GM18511 (cell line): ENCODE measurements around the gene CCDC181.
"Not testable (repeated sequence)": the region's sequence is repeated elsewhere in the genome, so short reads cannot be mapped to it uniquely, and the experiment has no call there.

Experiments
- ATAC-seq: cut with Tn5 transposase; IDR thresholded peaks from one replicate; pipeline ENCODE4 v1.9.1; 2021; ENCODE audit warnings: mild to moderate bottlenecking, moderate library complexity; ENCODE audit not compliant: unreplicated experiment

The CCDC181 gene

DNA sequence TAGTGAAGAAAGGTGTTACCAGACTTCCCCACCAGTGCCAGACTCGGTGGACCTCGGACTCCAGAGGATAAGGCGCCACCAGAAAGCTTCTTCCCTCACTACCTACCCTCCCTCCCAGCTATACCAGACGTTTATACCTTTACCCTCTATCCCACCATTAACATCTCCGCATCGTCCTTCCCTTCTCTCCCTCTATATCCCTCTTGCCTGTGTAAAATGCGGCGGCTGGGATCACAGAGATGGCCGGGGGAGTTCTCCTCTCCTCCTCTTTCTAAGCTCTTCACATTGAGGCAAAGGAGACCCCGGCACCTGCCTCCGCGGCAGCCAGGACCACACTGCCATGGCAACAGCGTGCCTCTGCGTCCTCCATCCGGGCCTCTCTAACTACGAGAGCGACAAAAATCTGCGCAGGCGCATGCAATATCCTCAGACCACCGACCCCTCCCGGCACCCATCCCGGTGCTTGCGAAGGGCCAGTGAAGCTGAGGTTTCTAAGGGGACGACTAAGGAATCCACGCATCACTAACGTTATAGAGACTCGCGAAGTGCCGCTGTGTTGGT, at the start of gene CCDC181:
TSS of gene CCDC181 (minus strand) at position 394 of the 561 bp plus-strand sequence. CDS start 2,547 bp downstream, outside the sequence.
- peak; percentile 98 for ATAC-seq

GRCh38 chr1:169475806-169476387, 48.6 kb upstream of the CCDC181 start:
- ATAC-seq, result no peak

- ATAC-seq, result no peak
Observed at GRCh38 chr1:169474302-169474995, 47.2 kb upstream of the CCDC181 start.

- ATAC-seq, result no peak
Observed at GRCh38 chr1:169473347-169473746, 46.1 kb upstream of the CCDC181 start.

- ATAC-seq, result no peak
Observed at GRCh38 chr1:169472738-169473137, 45.5 kb upstream of the CCDC181 start.

GRCh38 chr1:169468982-169469381, 41.7 kb upstream of the CCDC181 start:
- ATAC-seq, result no peak

- no peak for ATAC-seq
Observed at GRCh38 chr1:169466259-169467230, 39.3 kb upstream of the CCDC181 start.

- no peak for ATAC-seq
Observed at GRCh38 chr1:169465281-169465680, 38.0 kb upstream of the CCDC181 start.

- no peak for ATAC-seq
Observed at GRCh38 chr1:169462385-169462784, 35.1 kb upstream of the CCDC181 start.

- no peak for ATAC-seq
Observed at GRCh38 chr1:169461390-169462000, 34.2 kb upstream of the CCDC181 start.

GRCh38 chr1:169460191-169460833, 33.0 kb upstream of the CCDC181 start:
- no peak for ATAC-seq

DNA sequence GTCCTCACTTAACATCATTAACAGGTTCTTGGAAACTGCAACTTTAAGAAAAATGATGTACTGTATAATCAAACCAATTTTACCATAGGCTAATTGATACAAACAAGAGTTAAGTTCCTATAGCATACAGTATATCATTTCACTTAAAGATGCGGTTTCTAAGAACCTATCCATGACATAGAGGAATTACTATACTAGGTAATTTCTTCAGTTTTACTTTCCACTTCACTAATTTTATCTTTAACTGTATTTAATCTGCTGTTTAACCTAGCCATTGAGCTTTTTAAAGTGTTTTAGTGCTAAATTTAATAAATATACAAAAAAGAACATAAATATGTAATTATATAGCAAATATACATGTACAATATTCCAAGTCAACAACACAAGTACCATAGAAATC, 30.2 kb upstream of the CCDC181 start:
- no peak for ATAC-seq

- ATAC-seq, result no peak
Observed at GRCh38 chr1:169456029-169456428, 28.8 kb upstream of the CCDC181 start.

- no peak for ATAC-seq
Observed at GRCh38 chr1:169452921-169453320, 25.6 kb upstream of the CCDC181 start.

DNA sequence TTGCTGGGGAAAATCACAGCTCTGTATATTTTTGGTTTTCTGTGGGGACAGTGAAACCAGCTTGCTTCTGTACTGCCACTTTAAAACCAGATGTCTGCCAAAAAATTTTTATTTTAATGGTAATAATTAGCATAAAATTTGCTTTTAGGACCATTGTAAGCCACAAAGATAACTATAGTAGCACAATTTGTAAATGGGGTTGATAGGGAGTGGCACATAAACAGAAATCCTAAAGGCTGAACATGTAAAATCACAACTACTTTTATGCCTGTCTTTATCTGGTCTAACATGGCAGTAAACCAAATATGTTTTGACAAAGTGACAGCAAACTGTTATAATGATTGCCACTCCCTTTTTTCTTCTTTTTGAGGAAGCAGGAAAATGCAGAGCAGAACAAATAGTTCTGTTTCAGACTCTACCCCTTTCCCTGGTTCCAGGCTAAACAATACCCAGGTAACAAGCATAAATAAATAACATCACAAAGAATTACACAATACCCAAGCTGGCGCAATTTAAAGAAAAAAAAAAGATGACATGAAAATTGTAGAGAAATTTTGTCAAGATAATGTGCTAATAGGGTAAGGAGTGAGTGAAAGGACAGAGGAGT, 24.0 kb upstream of the CCDC181 start:
- no peak for ATAC-seq

DNA sequence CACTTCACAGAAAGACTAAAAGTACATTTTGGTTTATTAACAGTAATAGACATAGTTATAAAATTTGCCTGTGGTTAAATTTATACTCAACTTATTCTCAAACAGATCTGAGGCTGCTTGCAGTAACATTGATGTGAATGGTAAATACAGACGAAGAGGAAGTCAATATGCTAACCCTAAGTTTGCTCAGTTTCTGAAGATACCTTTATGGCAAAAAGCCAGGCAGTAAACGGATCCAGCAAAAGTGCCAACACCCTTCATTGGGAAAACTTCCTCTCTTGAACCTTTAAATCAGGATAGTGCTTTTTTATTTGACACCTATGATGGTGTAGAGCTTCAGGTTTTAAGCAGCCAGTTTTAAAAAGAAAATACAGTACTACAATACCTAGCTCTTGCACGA, 16.6 kb upstream of the CCDC181 start:
- no peak for ATAC-seq

DNA sequence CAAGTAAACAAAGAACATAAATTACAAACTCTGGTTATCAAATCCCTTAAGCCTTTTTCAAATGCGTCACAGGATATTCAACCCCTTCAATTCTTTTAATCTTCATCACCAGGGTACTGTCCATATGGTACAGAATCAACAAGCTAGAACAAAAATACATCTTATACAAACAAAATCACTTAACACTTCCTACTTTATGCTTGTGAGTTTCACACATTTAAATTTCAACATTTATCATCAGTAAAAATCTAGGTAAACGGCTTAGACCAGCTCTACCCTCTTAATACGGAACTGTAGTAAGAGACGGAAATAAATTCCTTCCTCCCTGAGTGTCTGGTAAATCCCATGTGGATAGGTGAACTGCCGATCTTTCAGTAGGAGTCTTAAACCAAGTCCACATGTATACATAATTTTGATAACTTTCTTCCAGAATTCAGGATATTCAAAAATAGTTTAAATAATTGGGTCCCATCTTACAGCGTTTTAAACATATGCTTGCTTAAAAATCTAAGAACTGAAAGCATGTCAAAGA, 1.0 kb downstream of the CCDC181 start:
- ATAC-seq, result no peak

DNA sequence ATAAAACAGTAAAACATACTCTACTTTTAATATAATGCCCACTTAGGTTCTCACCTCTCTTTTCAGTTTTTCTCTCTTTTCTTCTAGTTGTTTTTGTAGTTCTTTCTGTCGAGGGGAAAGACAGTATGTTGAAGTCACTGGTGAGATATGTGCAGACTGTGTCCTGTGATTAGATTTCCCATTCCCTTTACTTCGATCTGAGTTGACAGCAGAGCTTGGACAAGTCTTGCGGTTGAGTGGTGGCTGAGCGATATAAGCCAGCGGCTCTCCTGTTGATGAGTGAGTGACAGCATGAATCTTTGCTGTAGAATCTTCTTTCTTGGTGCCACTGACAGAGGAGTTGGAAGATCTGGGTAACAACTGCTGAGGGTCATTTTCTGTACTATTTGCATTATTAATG, 6.0 kb downstream of the CCDC181 start:
- no peak for ATAC-seq

GRCh38 chr1:169414952-169415351, 12.3 kb downstream of the CCDC181 start:
- no peak for ATAC-seq

DNA sequence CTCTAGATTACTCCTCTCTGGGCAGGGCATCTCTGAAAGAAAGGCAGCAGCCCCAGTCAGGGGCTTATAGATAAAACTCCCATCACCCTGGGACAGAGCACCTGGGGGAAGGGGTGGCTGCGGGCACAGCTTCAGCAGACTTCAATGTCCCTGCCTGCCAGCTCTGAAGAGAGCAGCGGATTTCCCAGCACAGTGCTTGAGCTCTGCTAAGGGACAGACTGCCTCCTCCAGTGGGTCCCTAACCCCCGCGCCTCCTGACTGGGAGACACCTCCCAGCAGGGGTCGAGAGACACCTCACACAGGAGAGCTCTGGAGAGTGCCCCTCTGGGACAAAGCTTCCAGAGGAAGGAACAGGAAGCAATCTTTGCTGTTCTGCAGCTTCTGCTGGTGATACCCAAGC, 18.9 kb downstream of the CCDC181 start:
- not testable (repeated sequence) for ATAC-seq
